ENCODE data around the gene MAML2. TPM values are rescaled to one million over a fixed set of nuclear protein-coding genes. Genes with fewer than 3 reads are reported as not detected.

MAML2 gene
- total and polyA plus RNA-seq, 4 donors = 0.56 to 2.1 (median 1.4) TPM

DNA sequence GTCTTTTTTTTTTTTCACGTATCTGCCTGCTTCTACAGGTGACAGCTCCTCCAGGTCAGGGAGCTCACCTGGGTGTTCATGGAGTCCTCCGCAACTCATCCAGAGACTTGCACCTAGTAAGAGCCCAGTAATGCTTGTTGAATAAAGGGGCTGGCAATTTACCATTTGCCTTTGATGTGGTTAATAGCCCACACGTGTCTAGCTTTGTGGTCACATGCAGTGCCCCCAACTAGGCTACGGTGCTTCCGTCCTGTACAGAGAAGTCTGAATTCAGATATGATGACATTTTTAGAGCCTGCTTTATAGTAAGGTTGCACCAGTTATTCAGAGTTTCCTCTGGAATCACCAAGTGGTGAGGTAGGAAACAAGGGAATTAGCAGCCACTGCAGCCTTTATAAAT, 219.7 kb downstream of the MAML2 start:
- no peak overlapping the region for H3K27ac ChIP-seq (ENCODE audit: low read depth in 1 of 2, low read length in 2 of 2)
- H3K9ac ChIP-seq (ENCODE audit: low read depth in 1 of 2, low read length in 2 of 2) = no peak overlapping the region
- no peaks in the 10 kb centered on the region for H3K4me1 ChIP-seq (ENCODE audit: control insufficient read depth in 4 of 4, insufficient read depth in 4 of 4, low read length in 3 of 4)
- DNase-seq (ENCODE audit: low spot score) = no peak
- 78% methylated on average over 5 of the region's 5 CpGs for WGBS
- TF ChIP-seq RAD21 (IDR thresholded peaks at IDR 0.05) (no peak), YY1 (IDR thresholded peaks at IDR 0.05) (no peak), NR2F2 (IDR thresholded peaks at IDR 0.05) (no peak)
- TF ChIP-seq, protein P1, sequence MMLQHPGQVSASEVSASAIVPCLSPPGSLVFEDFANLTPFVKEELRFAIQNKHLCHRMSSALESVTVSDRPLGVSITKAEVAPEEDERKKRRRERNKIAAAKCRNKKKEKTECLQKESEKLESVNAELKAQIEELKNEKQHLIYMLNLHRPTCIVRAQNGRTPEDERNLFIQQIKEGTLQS (IDR thresholded peaks at IDR 0.05) = no peak
- TF ChIP-seq, protein P2, sequence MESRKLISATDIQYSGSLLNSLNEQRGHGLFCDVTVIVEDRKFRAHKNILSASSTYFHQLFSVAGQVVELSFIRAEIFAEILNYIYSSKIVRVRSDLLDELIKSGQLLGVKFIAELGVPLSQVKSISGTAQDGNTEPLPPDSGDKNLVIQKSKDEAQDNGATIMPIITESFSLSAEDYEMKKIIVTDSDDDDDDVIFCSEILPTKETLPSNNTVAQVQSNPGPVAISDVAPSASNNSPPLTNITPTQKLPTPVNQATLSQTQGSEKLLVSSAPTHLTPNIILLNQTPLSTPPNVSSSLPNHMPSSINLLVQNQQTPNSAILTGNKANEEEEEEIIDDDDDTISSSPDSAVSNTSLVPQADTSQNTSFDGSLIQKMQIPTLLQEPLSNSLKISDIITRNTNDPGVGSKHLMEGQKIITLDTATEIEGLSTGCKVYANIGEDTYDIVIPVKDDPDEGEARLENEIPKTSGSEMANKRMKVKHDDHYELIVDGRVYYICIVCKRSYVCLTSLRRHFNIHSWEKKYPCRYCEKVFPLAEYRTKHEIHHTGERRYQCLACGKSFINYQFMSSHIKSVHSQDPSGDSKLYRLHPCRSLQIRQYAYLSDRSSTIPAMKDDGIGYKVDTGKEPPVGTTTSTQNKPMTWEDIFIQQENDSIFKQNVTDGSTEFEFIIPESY (IDR thresholded peaks at IDR 0.05) = no peak
- no peaks in the 10 kb centered on the region for H3K27me3 ChIP-seq (ENCODE audit: control insufficient read depth in 4 of 4, insufficient read depth in 4 of 4, low read length in 3 of 4)
- H3K9me3 ChIP-seq (ENCODE audit: control insufficient read depth in 4 of 4, low read length in 3 of 4) = no peaks in the 10 kb centered on the region
- no peak overlapping the region for H3K4me3 ChIP-seq (ENCODE audit: low read depth in 1 of 3, low read length in 3 of 3)
- no peaks in the 10 kb centered on the region for H3K36me3 ChIP-seq (ENCODE audit: control insufficient read depth in 4 of 4, insufficient read depth in 3 of 4, low read depth in 1 of 4, low read length in 3 of 4)

DNA sequence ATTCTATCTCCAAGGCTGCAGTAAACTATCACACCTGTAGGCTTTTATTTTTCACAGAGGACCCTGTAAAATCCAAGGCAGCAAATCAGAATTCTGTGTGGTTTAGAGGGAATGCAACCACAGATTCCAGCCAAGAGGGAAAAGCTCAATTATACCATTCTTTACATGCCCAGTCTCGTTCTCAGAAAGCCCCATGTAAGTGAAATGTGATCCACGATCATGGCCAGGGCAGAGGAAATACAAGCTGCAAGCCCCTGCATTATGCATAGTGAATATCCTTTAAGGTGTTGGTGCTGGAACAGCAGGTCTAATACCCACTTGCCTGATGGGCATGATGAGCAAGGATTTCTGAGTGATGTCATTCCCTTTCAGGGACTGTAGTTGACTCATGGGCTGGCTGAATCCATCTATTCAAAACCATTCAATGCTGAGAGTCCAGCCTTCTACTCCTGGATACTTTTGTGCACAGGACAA, 220.4 kb downstream of the MAML2 start:
- 84% methylated on average over 2 of the region's 2 CpGs for WGBS
- TF ChIP-seq, protein P3, sequence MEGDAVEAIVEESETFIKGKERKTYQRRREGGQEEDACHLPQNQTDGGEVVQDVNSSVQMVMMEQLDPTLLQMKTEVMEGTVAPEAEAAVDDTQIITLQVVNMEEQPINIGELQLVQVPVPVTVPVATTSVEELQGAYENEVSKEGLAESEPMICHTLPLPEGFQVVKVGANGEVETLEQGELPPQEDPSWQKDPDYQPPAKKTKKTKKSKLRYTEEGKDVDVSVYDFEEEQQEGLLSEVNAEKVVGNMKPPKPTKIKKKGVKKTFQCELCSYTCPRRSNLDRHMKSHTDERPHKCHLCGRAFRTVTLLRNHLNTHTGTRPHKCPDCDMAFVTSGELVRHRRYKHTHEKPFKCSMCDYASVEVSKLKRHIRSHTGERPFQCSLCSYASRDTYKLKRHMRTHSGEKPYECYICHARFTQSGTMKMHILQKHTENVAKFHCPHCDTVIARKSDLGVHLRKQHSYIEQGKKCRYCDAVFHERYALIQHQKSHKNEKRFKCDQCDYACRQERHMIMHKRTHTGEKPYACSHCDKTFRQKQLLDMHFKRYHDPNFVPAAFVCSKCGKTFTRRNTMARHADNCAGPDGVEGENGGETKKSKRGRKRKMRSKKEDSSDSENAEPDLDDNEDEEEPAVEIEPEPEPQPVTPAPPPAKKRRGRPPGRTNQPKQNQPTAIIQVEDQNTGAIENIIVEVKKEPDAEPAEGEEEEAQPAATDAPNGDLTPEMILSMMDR (IDR thresholded peaks at IDR 0.05; ENCODE audit: low read depth, low read length, missing input control) = no peak
- TF ChIP-seq NR2F2 (IDR thresholded peaks at IDR 0.05) = no peak
- no peak for TF ChIP-seq HNF4G (IDR thresholded peaks at IDR 0.05)
- TF ChIP-seq, protein P4, sequence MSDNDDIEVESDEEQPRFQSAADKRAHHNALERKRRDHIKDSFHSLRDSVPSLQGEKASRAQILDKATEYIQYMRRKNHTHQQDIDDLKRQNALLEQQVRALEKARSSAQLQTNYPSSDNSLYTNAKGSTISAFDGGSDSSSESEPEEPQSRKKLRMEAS (IDR thresholded peaks at IDR 0.05) = no peak
- TF ChIP-seq FOXA2 (IDR thresholded peaks at IDR 0.05) = no peak
- TF ChIP-seq SP1 (IDR thresholded peaks at IDR 0.05) = no peak
- no peak for TF ChIP-seq RAD21 (IDR thresholded peaks at IDR 0.05)
- TF ChIP-seq, protein P2 (IDR thresholded peaks at IDR 0.05) = no peak
- no peak for TF ChIP-seq HNF4A (conservative IDR thresholded peaks at IDR 0.05)
- TF ChIP-seq, protein P1 (IDR thresholded peaks at IDR 0.05) = no peak
- TF ChIP-seq EGR1 (IDR thresholded peaks at IDR 0.05; ENCODE audit: low read depth in 2 of 2) = no peak
- no peak for TF ChIP-seq JUND (IDR thresholded peaks at IDR 0.05)
- TF ChIP-seq, protein P5, sequence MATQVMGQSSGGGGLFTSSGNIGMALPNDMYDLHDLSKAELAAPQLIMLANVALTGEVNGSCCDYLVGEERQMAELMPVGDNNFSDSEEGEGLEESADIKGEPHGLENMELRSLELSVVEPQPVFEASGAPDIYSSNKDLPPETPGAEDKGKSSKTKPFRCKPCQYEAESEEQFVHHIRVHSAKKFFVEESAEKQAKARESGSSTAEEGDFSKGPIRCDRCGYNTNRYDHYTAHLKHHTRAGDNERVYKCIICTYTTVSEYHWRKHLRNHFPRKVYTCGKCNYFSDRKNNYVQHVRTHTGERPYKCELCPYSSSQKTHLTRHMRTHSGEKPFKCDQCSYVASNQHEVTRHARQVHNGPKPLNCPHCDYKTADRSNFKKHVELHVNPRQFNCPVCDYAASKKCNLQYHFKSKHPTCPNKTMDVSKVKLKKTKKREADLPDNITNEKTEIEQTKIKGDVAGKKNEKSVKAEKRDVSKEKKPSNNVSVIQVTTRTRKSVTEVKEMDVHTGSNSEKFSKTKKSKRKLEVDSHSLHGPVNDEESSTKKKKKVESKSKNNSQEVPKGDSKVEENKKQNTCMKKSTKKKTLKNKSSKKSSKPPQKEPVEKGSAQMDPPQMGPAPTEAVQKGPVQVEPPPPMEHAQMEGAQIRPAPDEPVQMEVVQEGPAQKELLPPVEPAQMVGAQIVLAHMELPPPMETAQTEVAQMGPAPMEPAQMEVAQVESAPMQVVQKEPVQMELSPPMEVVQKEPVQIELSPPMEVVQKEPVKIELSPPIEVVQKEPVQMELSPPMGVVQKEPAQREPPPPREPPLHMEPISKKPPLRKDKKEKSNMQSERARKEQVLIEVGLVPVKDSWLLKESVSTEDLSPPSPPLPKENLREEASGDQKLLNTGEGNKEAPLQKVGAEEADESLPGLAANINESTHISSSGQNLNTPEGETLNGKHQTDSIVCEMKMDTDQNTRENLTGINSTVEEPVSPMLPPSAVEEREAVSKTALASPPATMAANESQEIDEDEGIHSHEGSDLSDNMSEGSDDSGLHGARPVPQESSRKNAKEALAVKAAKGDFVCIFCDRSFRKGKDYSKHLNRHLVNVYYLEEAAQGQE (IDR thresholded peaks at IDR 0.05) = no peak
- TF ChIP-seq RXRA (IDR thresholded peaks at IDR 0.05) = no peak
- TF ChIP-seq FOXA1 (IDR thresholded peaks at IDR 0.05) = no peak
- TF ChIP-seq TAF1 (conservative IDR thresholded peaks at IDR 0.05) = no peak
- no peak for TF ChIP-seq GABPA (IDR thresholded peaks at IDR 0.05 in 1 of 2, conservative IDR thresholded peaks at IDR 0.05 in 1 of 2)
- TF ChIP-seq YY1 (IDR thresholded peaks at IDR 0.05) = no peak
- no peak for DNase-seq (ENCODE audit: low spot score)
- no peaks in the 10 kb centered on the region for H3K9me3 ChIP-seq (ENCODE audit: control insufficient read depth in 4 of 4, low read length in 3 of 4)
- no peaks in the 10 kb centered on the region for H3K36me3 ChIP-seq (ENCODE audit: control insufficient read depth in 4 of 4, insufficient read depth in 3 of 4, low read depth in 1 of 4, low read length in 3 of 4)
- H3K9ac ChIP-seq (ENCODE audit: low read depth in 1 of 2, low read length in 2 of 2) = no peak overlapping the region
- no peaks in the 10 kb centered on the region for H3K4me1 ChIP-seq (ENCODE audit: control insufficient read depth in 4 of 4, insufficient read depth in 4 of 4, low read length in 3 of 4)
- no peaks in the 10 kb centered on the region for H3K27me3 ChIP-seq (ENCODE audit: control insufficient read depth in 4 of 4, insufficient read depth in 4 of 4, low read length in 3 of 4)
- H3K4me3 ChIP-seq (ENCODE audit: low read depth in 1 of 3, low read length in 3 of 3) = no peak overlapping the region
- no peak overlapping the region for H3K27ac ChIP-seq (ENCODE audit: low read depth in 1 of 2, low read length in 2 of 2)

Measured in liver (tissue), 9 donors.